ENCODE data around the gene LACTB. TPM values are rescaled to one million over a fixed set of nuclear protein-coding genes. Genes with fewer than 3 reads are reported as not detected.
A peak's percentile ranks its signal among the peaks of the same experiment; 100 is the strongest.

The LACTB gene, protein sequence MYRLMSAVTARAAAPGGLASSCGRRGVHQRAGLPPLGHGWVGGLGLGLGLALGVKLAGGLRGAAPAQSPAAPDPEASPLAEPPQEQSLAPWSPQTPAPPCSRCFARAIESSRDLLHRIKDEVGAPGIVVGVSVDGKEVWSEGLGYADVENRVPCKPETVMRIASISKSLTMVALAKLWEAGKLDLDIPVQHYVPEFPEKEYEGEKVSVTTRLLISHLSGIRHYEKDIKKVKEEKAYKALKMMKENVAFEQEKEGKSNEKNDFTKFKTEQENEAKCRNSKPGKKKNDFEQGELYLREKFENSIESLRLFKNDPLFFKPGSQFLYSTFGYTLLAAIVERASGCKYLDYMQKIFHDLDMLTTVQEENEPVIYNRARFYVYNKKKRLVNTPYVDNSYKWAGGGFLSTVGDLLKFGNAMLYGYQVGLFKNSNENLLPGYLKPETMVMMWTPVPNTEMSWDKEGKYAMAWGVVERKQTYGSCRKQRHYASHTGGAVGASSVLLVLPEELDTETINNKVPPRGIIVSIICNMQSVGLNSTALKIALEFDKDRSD
- 9.7 and 11.2 TPM in 2 replicates for total RNA-seq

DNA sequence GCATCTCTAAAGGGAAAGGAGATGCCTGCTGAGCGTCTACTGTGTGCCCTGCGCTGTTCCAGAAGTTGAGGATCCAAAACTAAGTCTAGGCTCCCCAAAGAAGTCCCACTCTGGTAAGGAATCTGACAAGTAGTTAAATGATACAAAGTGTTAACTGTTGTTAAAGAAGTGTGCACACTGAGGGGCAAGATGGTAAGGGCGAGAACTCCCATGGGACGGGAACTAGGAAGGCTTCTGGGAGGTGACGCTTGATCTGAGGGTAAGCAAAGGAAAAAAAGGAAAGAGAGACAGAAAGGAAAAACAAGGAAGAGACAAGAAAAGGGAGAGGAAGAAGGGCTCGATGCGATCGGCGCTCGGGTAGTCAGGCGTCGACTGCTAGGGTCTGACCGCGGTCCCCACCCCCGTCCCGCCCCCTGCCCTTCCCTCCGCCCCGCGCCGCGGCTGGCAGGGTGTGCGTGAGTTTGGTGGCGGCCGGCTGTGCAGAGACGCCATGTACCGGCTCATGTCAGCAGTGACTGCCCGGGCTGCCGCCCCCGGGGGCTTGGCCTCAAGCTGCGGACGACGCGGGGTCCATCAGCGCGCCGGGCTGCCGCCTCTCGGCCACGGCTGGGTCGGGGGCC lies at the start of gene LACTB:
Gene LACTB, plus strand, starts transcription at position 480 of the 620 bp plus-strand sequence. Its CDS starts 11 bp downstream, at position 491.
- no peak for DNase-seq (ENCODE audit: low read depth)
- TF ChIP-seq, protein P1, sequence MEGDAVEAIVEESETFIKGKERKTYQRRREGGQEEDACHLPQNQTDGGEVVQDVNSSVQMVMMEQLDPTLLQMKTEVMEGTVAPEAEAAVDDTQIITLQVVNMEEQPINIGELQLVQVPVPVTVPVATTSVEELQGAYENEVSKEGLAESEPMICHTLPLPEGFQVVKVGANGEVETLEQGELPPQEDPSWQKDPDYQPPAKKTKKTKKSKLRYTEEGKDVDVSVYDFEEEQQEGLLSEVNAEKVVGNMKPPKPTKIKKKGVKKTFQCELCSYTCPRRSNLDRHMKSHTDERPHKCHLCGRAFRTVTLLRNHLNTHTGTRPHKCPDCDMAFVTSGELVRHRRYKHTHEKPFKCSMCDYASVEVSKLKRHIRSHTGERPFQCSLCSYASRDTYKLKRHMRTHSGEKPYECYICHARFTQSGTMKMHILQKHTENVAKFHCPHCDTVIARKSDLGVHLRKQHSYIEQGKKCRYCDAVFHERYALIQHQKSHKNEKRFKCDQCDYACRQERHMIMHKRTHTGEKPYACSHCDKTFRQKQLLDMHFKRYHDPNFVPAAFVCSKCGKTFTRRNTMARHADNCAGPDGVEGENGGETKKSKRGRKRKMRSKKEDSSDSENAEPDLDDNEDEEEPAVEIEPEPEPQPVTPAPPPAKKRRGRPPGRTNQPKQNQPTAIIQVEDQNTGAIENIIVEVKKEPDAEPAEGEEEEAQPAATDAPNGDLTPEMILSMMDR (conservative IDR thresholded peaks at IDR 0.05; ENCODE audit: low read depth, low read length) = no peak
- H3K4me3 ChIP-seq (ENCODE audit: low read depth, low read length) = peak within 1 kb of the TSS; percentile 94

- TF ChIP-seq, protein P1 (conservative IDR thresholded peaks at IDR 0.05; ENCODE audit: low read depth, low read length) = no peak
- no peak overlapping the region for H3K4me3 ChIP-seq (ENCODE audit: low read depth, low read length)
- no peak for DNase-seq (ENCODE audit: low read depth)
Measured at GRCh38 chr15:63072023-63072650, 49.5 kb upstream of the LACTB start.

- TF ChIP-seq, protein P1 (conservative IDR thresholded peaks at IDR 0.05; ENCODE audit: low read depth, low read length) = no peak
- H3K4me3 ChIP-seq (ENCODE audit: low read depth, low read length) = no peak overlapping the region
- no peak for DNase-seq (ENCODE audit: low read depth)
Measured at GRCh38 chr15:63072809-63073277, 48.8 kb upstream of the LACTB start.

DNA sequence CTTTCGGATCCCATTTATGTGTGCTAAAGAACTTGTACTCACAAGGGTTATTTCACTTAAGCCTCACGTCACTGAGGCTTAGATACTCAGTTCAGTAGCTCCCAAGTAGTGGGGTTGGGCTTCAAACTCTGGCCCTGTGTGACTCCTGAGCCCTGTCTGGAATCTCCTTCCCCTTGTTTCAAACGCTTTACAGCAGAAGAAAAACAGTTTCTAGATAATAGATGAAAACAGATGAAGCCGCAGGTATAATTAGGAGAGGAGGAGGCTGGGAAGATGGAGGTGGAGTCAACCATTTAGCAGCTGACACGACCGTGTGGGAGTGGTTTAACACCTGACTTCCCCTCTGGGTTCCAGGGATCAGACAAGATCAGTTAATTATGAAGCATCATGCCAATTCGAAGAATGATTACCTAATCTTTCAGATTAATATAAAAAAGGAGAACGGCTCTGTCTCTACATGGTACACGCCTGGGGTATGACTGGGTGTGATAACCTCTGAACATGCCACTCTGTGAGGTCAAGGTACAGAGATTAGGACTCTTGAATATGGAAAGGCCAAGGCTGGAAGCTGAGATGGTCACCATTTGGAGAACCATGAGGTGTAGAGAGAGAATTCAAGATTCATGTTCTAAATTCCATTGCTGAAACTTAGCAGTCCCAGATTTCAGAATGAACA lies 48.0 kb upstream of the LACTB start:
- no peak overlapping the region for H3K4me3 ChIP-seq (ENCODE audit: low read depth, low read length)
- TF ChIP-seq, protein P1 (conservative IDR thresholded peaks at IDR 0.05; ENCODE audit: low read depth, low read length) = no peak
- no peak for DNase-seq (ENCODE audit: low read depth)

DNA sequence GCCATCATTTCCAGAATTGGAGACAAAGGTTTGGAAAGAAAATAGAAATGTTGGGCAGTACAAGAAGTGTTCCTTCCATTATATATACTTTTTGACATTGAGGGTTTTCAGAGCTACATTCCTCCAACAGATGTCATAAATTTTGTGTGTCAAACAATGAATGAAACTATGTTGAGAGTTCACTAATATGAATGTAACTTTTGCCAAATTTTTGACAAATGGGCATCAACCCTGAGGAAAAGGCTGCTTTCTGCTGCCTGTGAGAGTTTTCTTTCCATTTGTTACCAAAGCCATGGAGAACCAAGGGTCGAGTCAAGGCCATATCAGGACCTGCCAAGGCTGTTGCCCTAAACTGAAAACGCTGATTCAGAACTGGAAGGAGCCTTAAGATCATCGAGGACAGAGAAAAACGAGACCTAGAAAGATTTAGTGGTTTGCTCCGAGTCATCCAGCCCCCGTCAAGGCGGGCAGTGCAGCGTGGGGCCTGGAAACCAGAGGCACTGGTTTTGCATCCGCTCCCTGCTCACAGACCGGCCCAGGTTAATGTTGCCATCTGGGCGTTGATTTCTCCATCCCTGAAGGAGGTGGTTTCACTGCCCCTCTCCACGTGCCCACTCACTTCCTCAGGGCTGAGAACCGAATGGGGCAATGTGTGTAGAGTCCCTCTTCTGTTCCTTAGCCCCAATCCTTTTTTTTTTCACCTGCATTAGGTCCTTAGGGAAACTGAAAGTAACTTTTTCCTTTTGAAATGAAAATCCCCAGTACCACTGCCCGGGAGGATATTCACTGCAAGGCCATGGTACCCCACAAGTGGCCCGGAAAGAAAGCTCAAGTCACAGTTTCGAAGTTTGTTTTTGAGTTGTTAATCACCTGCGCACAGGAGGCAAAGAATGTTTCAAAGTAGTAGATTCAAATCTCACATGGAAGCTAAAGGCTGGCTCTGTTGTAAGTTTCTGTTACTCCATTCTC lies 46.4 kb upstream of the LACTB start:
- no peak for DNase-seq (ENCODE audit: low read depth)
- TF ChIP-seq, protein P1 (conservative IDR thresholded peaks at IDR 0.05; ENCODE audit: low read depth, low read length) = no peak
- no peak overlapping the region for H3K4me3 ChIP-seq (ENCODE audit: low read depth, low read length)
